Body of pancreas (tissue), 4 donors: ENCODE data around the gene AFM.

ENCODE experiments used
- POLR2A ChIP-seq, 3 donors: fragments of 450-650 bp; IDR thresholded peaks; one replicate each; pipeline ENCODE4 v1.6.1; 2016; ENCODE audit warnings: antibody characterized with exemption in 3 of 3, mild to moderate bottlenecking in 2 of 3
- TF ChIP-seq, protein P1 (sequence below), 7 experiments: fragments of 450-650 bp in 4 of 7; fragments of 200-600 bp in 3 of 7; sonication (generic) in 3 of 7; IDR thresholded peaks; one replicate each; pipeline ENCODE4 v1.5.1; 2016 to 2019; ENCODE audit warnings: antibody characterized with exemption in 7 of 7

DNA sequence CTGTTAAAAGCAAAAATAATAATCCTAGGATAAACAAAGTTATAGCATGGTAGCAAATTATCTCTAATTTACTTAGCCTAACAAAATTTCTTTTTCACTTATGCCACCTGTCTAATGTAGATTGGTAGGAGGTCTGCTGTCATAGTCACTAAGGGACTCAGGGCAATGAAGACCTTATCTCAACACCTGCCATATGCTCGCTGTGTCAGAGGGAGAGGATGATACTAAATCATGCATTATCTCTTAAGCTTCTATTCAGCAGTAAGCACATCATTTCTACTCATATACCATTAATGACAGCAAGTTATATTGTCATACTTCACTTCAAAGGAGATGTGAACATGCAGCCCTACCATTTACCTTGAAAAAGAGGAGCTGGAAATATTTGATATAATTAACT lies 44.1 kb downstream of the AFM start:
- TF ChIP-seq POLR2A (IDR thresholded peaks at IDR 0.05): no peak
- TF ChIP-seq, protein P1, sequence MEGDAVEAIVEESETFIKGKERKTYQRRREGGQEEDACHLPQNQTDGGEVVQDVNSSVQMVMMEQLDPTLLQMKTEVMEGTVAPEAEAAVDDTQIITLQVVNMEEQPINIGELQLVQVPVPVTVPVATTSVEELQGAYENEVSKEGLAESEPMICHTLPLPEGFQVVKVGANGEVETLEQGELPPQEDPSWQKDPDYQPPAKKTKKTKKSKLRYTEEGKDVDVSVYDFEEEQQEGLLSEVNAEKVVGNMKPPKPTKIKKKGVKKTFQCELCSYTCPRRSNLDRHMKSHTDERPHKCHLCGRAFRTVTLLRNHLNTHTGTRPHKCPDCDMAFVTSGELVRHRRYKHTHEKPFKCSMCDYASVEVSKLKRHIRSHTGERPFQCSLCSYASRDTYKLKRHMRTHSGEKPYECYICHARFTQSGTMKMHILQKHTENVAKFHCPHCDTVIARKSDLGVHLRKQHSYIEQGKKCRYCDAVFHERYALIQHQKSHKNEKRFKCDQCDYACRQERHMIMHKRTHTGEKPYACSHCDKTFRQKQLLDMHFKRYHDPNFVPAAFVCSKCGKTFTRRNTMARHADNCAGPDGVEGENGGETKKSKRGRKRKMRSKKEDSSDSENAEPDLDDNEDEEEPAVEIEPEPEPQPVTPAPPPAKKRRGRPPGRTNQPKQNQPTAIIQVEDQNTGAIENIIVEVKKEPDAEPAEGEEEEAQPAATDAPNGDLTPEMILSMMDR (IDR thresholded peaks at IDR 0.05): no peak
